NCI-H2107 treated with DMSO at 0.1 percent for 48 hours (cell line): ENCODE data around the gene RMND5B.

Source experiments
- DNase-seq: peaks from one replicate; lab custom pipeline; 2025; ENCODE audit not compliant: unreplicated experiment; lab: John Stamatoyannopoulos, UW

Gene RMND5B

GRCh38 chr5:178199581-178200434 is 69.0 kb downstream of the RMND5B start:
- DNase-seq: no peak
